Karpas-422 (cell line): Measurements from ENCODE around the gene EIF3J. TPM values are rescaled to one million over a fixed set of nuclear protein-coding genes. Genes with fewer than 3 reads are reported as not detected.

Experiments used
- DNase-seq: peaks from one replicate; pipeline ENCODE4 v3.0.0-alpha.2; 2015
- H2AFZ ChIP-seq: fragments of 200-600 bp; sonication (generic); 2 replicates; pipeline ENCODE4 v1.6.1; 2014; ENCODE audit warnings: antibody characterized with exemption, low read length, mixed read lengths
- H3K27ac ChIP-seq: fragments of 200-600 bp; sonication (generic); 2 replicates; pipeline ENCODE4 v1.5.1; 2014; ENCODE audit warnings: mild to moderate bottlenecking, low read length, moderate library complexity
- H3K27me3 ChIP-seq: fragments of 200-600 bp; sonication (generic); 2 replicates; pipeline ENCODE4 v1.6.1; 2014; ENCODE audit warnings: low read length, mixed read lengths
- H3K36me3 ChIP-seq: fragments of 200-600 bp; sonication (generic); 2 replicates; pipeline ENCODE4 v1.6.1; 2014; ENCODE audit warnings: low read length, mixed read lengths; ENCODE audit not compliant: insufficient read depth
- H3K4me1 ChIP-seq: fragments of 200-600 bp; sonication (generic); 2 replicates; pipeline ENCODE4 v1.6.1; 2014; ENCODE audit warnings: mild to moderate bottlenecking, low read length, mixed read lengths
- H3K4me2 ChIP-seq: fragments of 200-600 bp; sonication (generic); 2 replicates; pipeline ENCODE4 v1.6.1; 2014; ENCODE audit warnings: low read length, low read depth, mild to moderate bottlenecking; ENCODE audit not compliant: poor library complexity, severe bottlenecking
- H3K4me3 ChIP-seq: fragments of 200-600 bp; sonication (generic); 2 replicates; pipeline ENCODE4 v1.5.1; 2014; ENCODE audit warnings: mild to moderate bottlenecking, antibody characterized with exemption, low read length, mixed read lengths
- H3K79me2 ChIP-seq: fragments of 200-600 bp; sonication (generic); 2 replicates; pipeline ENCODE4 v1.6.1; 2014; ENCODE audit warnings: mild to moderate bottlenecking, low read length, mixed read lengths
- H3K9ac ChIP-seq: fragments of 200-600 bp; sonication (generic); 2 replicates; pipeline ENCODE4 v1.6.0; 2014; ENCODE audit warnings: low read length
- H3K9me2 ChIP-seq: fragments of 200-600 bp; sonication (generic), shearing (Covaris generic); replicated peaks from 2 replicates; pipeline ENCODE4 v1.6.0; 2014; ENCODE audit warnings: mild to moderate bottlenecking, low read length, moderate library complexity; ENCODE audit not compliant: insufficient read depth
- H3K9me3 ChIP-seq: fragments of 300-700, 200-600 bp; sonication (generic); 2 replicates; pipeline ENCODE4 v1.6.1; 2014; ENCODE audit warnings: low read length, mixed read lengths
- H4K20me1 ChIP-seq: fragments of 200-600 bp; sonication (generic); 2 replicates; pipeline ENCODE4 v1.6.1; 2014; ENCODE audit warnings: mild to moderate bottlenecking, antibody characterized with exemption, low read length, low read depth; ENCODE audit not compliant: insufficient read depth
- total RNA-seq: library from RNA; depleted of rRNA; stranded (reverse); fragments of >200 nt; shearing (Covaris generic); gene quantifications from 2 replicates; pipeline ENCODE4 v1.2.3, GENCODE V29; 2014; ENCODE audit warnings: low replicate concordance

The EIF3J gene
- total RNA-seq, 1 experiment from 2014 or later = 70.7 TPM

DNA sequence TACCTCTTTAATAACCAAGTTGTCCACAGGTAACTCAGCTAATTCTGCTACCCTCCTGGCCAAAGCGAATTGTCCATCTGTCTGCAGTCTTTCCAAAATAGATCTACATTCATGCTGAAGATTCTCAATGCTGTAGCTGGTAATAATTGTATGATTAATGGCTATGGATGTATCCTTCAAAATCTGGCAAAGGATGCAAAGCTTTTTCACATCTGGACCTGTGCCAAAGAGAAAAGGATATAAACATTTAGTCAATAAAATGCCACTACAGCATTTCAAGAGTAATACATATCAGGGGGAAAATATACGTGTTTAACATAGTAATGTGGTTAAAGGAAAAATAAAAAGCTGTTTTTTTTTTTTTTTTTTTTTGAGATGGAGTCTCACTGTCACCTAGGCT, 48.7 kb downstream of the EIF3J start:
- H3K36me3 ChIP-seq = peaks cover 50% of the 10 kb centered on the region
- no peaks in the 10 kb centered on the region for H3K4me1 ChIP-seq
- no peak overlapping the region for H2AFZ ChIP-seq
- no peaks in the 10 kb centered on the region for H4K20me1 ChIP-seq
- H3K27me3 ChIP-seq = no peaks in the 10 kb centered on the region
- H3K9me3 ChIP-seq = no peaks in the 10 kb centered on the region
- peaks cover 8% of the 10 kb centered on the region for H3K79me2 ChIP-seq
- no peak overlapping the region for H3K9ac ChIP-seq
- no peaks in the 10 kb centered on the region for H3K9me2 ChIP-seq
- no peak for DNase-seq
- no peak overlapping the region for H3K27ac ChIP-seq
- no peak overlapping the region for H3K4me2 ChIP-seq
- H3K4me3 ChIP-seq = no peak overlapping the region

GRCh38 chr15:44588541-44588940, 51.6 kb downstream of the EIF3J start:
- no peak overlapping the region for H3K27ac ChIP-seq

DNA sequence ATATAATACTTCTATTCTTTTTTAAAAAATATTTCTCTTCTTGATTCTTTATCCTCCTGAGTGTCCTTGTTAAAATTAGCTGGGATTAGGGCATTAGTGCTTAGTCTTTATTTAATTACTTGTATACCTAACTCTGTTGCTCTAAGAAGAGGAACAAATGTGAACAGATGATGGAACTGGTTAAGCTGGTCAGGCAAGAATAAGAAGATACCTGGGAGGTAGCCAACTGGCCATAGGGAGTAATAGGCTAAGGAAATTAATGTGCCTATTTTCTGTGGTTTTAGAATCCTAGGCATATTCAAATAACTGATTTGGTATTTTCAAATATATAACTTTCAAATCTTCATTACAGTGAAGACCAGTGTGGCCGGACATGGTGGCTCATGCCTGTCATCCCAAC, 54.4 kb downstream of the EIF3J start:
- Histone ChIP-seq H2AFZ (no peak overlapping the region), H3K9ac (no peak overlapping the region), H3K9me3 (no peaks in the 10 kb centered on the region), H3K4me3 (no peak overlapping the region), H3K79me2 (no peaks in the 10 kb centered on the region), H3K27ac (no peak overlapping the region), H4K20me1 (no peaks in the 10 kb centered on the region), H3K27me3 (no peaks in the 10 kb centered on the region), H3K4me2 (no peak overlapping the region), H3K36me3 (peaks cover 35% of the 10 kb centered on the region), H3K9me2 (no peaks in the 10 kb centered on the region), H3K4me1 (no peaks in the 10 kb centered on the region)
- no peak for DNase-seq

More at GRCh38 chr15:44588541-44588940, 51.6 kb downstream of the EIF3J start:
- no peak overlapping the region for H3K4me3 ChIP-seq
- H3K79me2 ChIP-seq = peaks cover 4% of the 10 kb centered on the region; the same call in 1 of the 2 replicates
- no peaks in the 10 kb centered on the region for H3K9me3 ChIP-seq
- H4K20me1 ChIP-seq = no peaks in the 10 kb centered on the region
- no peaks in the 10 kb centered on the region for H3K4me1 ChIP-seq
- H3K36me3 ChIP-seq = peaks cover 36% of the 10 kb centered on the region
- H3K27me3 ChIP-seq = no peaks in the 10 kb centered on the region
- H2AFZ ChIP-seq = no peak overlapping the region
- H3K9ac ChIP-seq = no peak overlapping the region
- H3K9me2 ChIP-seq = no peaks in the 10 kb centered on the region
- no peak overlapping the region for H3K4me2 ChIP-seq
- DNase-seq = no peak

GRCh38 chr15:44593042-44593736, 56.2 kb downstream of the EIF3J start:
- no peaks in the 10 kb centered on the region for H3K9me3 ChIP-seq

GRCh38 chr15:44595246-44595645, 58.3 kb downstream of the EIF3J start:
- peaks cover 3% of the 10 kb centered on the region for H3K4me1 ChIP-seq
- H3K9ac ChIP-seq = no peak overlapping the region
- H3K36me3 ChIP-seq = peaks cover 44% of the 10 kb centered on the region

More at GRCh38 chr15:44593042-44593736, 56.2 kb downstream of the EIF3J start:
- Histone ChIP-seq H2AFZ (no peak overlapping the region), H3K4me2 (no peak overlapping the region), H3K9ac (no peak overlapping the region), H3K4me1 (no peaks in the 10 kb centered on the region), H3K36me3 (peaks cover 39% of the 10 kb centered on the region), H3K79me2 (no peaks in the 10 kb centered on the region), H3K27ac (no peak overlapping the region), H3K27me3 (no peaks in the 10 kb centered on the region), H3K4me3 (no peak overlapping the region), H4K20me1 (no peaks in the 10 kb centered on the region), H3K9me2 (no peaks in the 10 kb centered on the region)
- peak; percentile 83 for DNase-seq

GRCh38 chr15:44595656-44596510, 58.9 kb downstream of the EIF3J start:
- Histone ChIP-seq H3K4me3 (no peak overlapping the region), H3K27ac (no peak overlapping the region), H3K36me3 (peaks cover 42% of the 10 kb centered on the region)

More at GRCh38 chr15:44595246-44595645, 58.3 kb downstream of the EIF3J start:
- Histone ChIP-seq H3K4me3 (no peak overlapping the region), H3K9me3 (no peaks in the 10 kb centered on the region), H3K27ac (no peak overlapping the region), H3K27me3 (no peaks in the 10 kb centered on the region), H3K9me2 (no peaks in the 10 kb centered on the region), H3K4me2 (no peak overlapping the region), H4K20me1 (no peaks in the 10 kb centered on the region), H3K79me2 (no peaks in the 10 kb centered on the region), H2AFZ (no peak overlapping the region)
- DNase-seq = no peak

GRCh38 chr15:44596511-44597010, 59.6 kb downstream of the EIF3J start:
- Histone ChIP-seq H3K4me1 (peaks cover 11% of the 10 kb centered on the region), H4K20me1 (no peaks in the 10 kb centered on the region), H3K27ac (no peak overlapping the region), H3K9ac (no peak overlapping the region), H3K4me2 (no peak overlapping the region), H3K4me3 (no peak overlapping the region), H3K79me2 (no peaks in the 10 kb centered on the region), H2AFZ (no peak overlapping the region), H3K9me3 (no peaks in the 10 kb centered on the region), H3K9me2 (no peaks in the 10 kb centered on the region), H3K27me3 (no peaks in the 10 kb centered on the region), H3K36me3 (peaks cover 40% of the 10 kb centered on the region)
- no peak for DNase-seq

More at GRCh38 chr15:44595656-44596510, 58.9 kb downstream of the EIF3J start:
- Histone ChIP-seq H3K9ac (no peak overlapping the region), H3K9me3 (no peaks in the 10 kb centered on the region), H4K20me1 (no peaks in the 10 kb centered on the region), H3K4me2 (no peak overlapping the region), H3K4me1 (peaks cover 10% of the 10 kb centered on the region), H3K27me3 (no peaks in the 10 kb centered on the region), H3K79me2 (no peaks in the 10 kb centered on the region), H3K9me2 (no peaks in the 10 kb centered on the region), H2AFZ (no peak overlapping the region)
- no peak for DNase-seq

DNA sequence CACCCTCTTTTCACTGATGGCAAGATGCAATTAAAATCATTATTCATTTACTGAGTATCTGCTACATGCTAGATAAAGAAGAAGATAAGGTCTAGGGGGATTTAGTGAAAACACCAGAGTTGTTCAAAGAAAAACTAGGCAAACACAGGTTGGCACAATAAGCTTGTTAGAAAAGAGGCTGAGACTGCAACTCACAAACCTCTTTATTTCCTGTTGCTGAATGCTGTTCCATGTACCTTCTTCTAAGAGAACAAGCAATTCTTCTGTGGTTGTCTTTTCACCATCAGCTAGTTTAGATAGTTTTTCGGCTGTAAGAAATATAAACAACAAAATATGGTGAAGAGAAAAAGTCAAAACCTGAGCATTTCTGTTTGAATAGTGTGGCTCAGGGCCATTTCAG, 61.1 kb downstream of the EIF3J start:
- Histone ChIP-seq H2AFZ (no peak overlapping the region), H3K9ac (no peak overlapping the region), H3K27me3 (no peaks in the 10 kb centered on the region), H3K79me2 (no peaks in the 10 kb centered on the region), H3K9me2 (no peaks in the 10 kb centered on the region), H3K36me3 (peaks cover 51% of the 10 kb centered on the region), H4K20me1 (no peaks in the 10 kb centered on the region), H3K4me1 (peaks cover 11% of the 10 kb centered on the region), H3K4me2 (no peak overlapping the region), H3K27ac (no peak overlapping the region), H3K4me3 (no peak overlapping the region), H3K9me3 (no peaks in the 10 kb centered on the region)
- DNase-seq = no peak
